HepG2 (cell line): ENCODE measurements around the gene HCK. TPM values are rescaled to one million over a fixed set of nuclear protein-coding genes. Genes with fewer than 3 reads are reported as not detected.

Source experiments
- ATF7 ChIP-seq, 2 experiments: fragments of 450-650 bp in 1 of 2; sonication (generic) in 1 of 2; formaldehyde crosslinking in 1 of 2; IDR thresholded peaks; 2 replicates each; pipeline versions ENCODE4 v1.4.0 to v1.6.1; 2016 to 2020; ENCODE audit warnings: antibody characterized with exemption in 1 of 2, mild to moderate bottlenecking in 1 of 2, missing genetic modification reagents in 1 of 2
- CBX1 ChIP-seq: IDR thresholded peaks from one replicate; pipeline ENCODE4 v1.6.1; 2016; ENCODE audit warnings: antibody characterized with exemption, low read depth
- FOSL1 ChIP-seq: sonication (generic); formaldehyde crosslinking; IDR thresholded peaks from 2 replicates; pipeline ENCODE4 v1.9.0; 2021; ENCODE audit warnings: missing genetic modification reagents, borderline replicate concordance
- POLR2AphosphoS2 ChIP-seq: IDR thresholded peaks from 2 replicates; pipeline ENCODE4 v1.6.1; 2011; ENCODE audit warnings: low read depth, low read length, improper control_type of control experiment
- SALL1 ChIP-seq: sonication (generic); formaldehyde crosslinking; IDR thresholded peaks from 2 replicates; pipeline ENCODE4 v1.8.0; 2022; ENCODE audit warnings: mild to moderate bottlenecking, missing genetic modification reagents
- SMAD9 ChIP-seq: sonication (generic); formaldehyde crosslinking; IDR thresholded peaks from 2 replicates; pipeline ENCODE4 v1.5.1; 2020; ENCODE audit warnings: mild to moderate bottlenecking, missing genetic modification reagents
- SNAI1 ChIP-seq: sonication (generic); formaldehyde crosslinking; IDR thresholded peaks from 2 replicates; pipeline ENCODE4 v1.5.0; 2020; ENCODE audit warnings: mild to moderate bottlenecking, missing genetic modification reagents, borderline replicate concordance
- YEATS4 ChIP-seq: sonication (generic); formaldehyde crosslinking; IDR thresholded peaks from 2 replicates; pipeline ENCODE4 v1.4.0; 2020; ENCODE audit warnings: missing genetic modification reagents, borderline replicate concordance
- ZNF263 ChIP-seq: sonication (generic); formaldehyde crosslinking; IDR thresholded peaks from 2 replicates; pipeline ENCODE4 v1.4.0; 2020; ENCODE audit warnings: missing genetic modification reagents
- ZNF343 ChIP-seq: sonication (generic); formaldehyde crosslinking; IDR thresholded peaks from 2 replicates; pipeline ENCODE4 v1.4.0; 2020; ENCODE audit warnings: mild to moderate bottlenecking, missing genetic modification reagents
- ZNF746 ChIP-seq: sonication (generic); formaldehyde crosslinking; IDR thresholded peaks from 2 replicates; pipeline ENCODE4 v1.8.0; 2022; ENCODE audit warnings: mild to moderate bottlenecking, missing genetic modification reagents
- polyA plus RNA-seq, 8 experiments: library from polyadenylated mRNA; depleted of rRNA in 3 of 8; stranded (reverse) in 7 of 8; unstranded in 1 of 8; fragments of >200 nt; fragmentation: Illumina TruSeq in 4 of 8; extraction: Trizol in 4 of 8; gene quantifications; 2 replicates each; pipeline versions ENCODE4 v1.2.1 to v1.2.3, GENCODE V29; 2011 to 2016; ENCODE audit warnings: low read depth in 4 of 8, missing spikeins in 1 of 8, mixed read lengths in 1 of 8; ENCODE audit not compliant: insufficient read depth in 1 of 8
- total RNA-seq, 5 experiments: library from RNA; depleted of rRNA; stranded (reverse); fragments of >200 nt; fragmentation: Illumina TruSeq; extraction: Trizol; gene quantifications; 2 replicates each; pipeline ENCODE4 v1.2.3, GENCODE V29; 2016; ENCODE audit warnings: low read depth in 1 of 5
- TF ChIP-seq, protein P1 (sequence below): sonication (generic); formaldehyde crosslinking; IDR thresholded peaks from 2 replicates; pipeline ENCODE4 v1.5.1; 2020; ENCODE audit warnings: missing genetic modification reagents, mild to moderate bottlenecking, borderline replicate concordance
- TF ChIP-seq, protein P2 (sequence below): sonication (generic); formaldehyde crosslinking; IDR thresholded peaks from 2 replicates; pipeline ENCODE4 v1.5.0; 2020; ENCODE audit warnings: mild to moderate bottlenecking, missing genetic modification reagents, borderline replicate concordance
- TF ChIP-seq, protein P3 (sequence below): sonication (generic); formaldehyde crosslinking; IDR thresholded peaks from 2 replicates; pipeline ENCODE4 v1.5.0; 2020; ENCODE audit warnings: missing genetic modification reagents
- TF ChIP-seq, protein P4 (sequence below): sonication (generic); formaldehyde crosslinking; IDR thresholded peaks from 2 replicates; pipeline ENCODE4 v1.9.0; 2021; ENCODE audit warnings: missing genetic modification reagents, mild to moderate bottlenecking, borderline replicate concordance

HCK gene
- total and polyA plus RNA-seq, 2 of the 13 experiments (the other 11 are each of a cell fraction or from before 2014, with no cell fraction given): 0.04 TPM; not detected in 1

DNA sequence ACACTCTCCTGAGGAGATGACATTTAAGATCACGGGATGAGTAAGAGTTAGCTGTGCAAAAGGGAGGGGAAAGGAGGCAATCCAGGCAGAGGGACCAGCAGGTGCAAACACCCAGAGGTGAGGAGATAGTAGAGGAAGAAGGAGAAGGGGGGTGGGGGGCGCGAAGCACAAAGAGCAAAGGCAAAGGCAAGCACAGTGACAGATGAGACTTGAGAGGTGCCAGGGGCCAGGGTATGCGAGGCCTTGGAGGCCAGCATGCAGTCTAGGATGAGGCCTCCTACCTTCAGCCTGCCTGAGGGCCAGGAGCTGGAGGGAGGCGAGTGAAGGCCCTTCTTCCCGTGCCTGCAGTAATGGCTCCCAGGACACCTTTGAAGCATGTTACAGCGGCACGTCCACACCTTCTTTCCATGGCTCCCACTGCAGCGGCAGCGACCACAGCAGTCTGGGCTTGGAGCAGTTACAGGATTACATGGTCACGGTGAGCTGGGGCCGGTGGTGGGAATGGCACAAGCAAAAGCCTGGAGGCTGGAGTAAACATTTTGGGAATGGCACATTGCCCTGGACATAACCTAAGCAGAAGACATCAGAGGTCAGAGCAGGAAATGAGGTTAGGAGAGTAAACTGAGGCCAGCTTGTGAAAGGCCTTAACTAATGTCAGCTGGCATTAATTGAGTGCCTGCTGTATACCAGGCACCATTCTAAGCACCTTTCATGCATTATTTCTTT, 23.2 kb upstream of the HCK start (continued):
- TF ChIP-seq SMAD9 (no peak), SNAI1 (CRISPR knock-in tag) (no peak), SALL1 (CRISPR knock-in tag) (peak; percentile 75), ZNF343 (CRISPR knock-in tag) (0 out of 2 replicates have a peak, but pooled peaks have one; percentile 49), YEATS4 (CRISPR knock-in tag) (peak; percentile 77; the same call in 1 of the 2 replicates), CBX1 (no peak), POLR2AphosphoS2 (no peak), ZNF746 (CRISPR knock-in tag) (no peak), FOSL1 (CRISPR knock-in tag) (no peak), ATF7 (IDR thresholded peaks at IDR 0.05) (no peak), ATF7 (CRISPR knock-in tag; IDR thresholded peaks at IDR 0.05) (peak; percentile 51; the same call in 1 of the 2 replicates), ZNF263 (CRISPR knock-in tag) (peak; percentile 17; the same call in 1 of the 2 replicates)
- TF ChIP-seq, protein P1, sequence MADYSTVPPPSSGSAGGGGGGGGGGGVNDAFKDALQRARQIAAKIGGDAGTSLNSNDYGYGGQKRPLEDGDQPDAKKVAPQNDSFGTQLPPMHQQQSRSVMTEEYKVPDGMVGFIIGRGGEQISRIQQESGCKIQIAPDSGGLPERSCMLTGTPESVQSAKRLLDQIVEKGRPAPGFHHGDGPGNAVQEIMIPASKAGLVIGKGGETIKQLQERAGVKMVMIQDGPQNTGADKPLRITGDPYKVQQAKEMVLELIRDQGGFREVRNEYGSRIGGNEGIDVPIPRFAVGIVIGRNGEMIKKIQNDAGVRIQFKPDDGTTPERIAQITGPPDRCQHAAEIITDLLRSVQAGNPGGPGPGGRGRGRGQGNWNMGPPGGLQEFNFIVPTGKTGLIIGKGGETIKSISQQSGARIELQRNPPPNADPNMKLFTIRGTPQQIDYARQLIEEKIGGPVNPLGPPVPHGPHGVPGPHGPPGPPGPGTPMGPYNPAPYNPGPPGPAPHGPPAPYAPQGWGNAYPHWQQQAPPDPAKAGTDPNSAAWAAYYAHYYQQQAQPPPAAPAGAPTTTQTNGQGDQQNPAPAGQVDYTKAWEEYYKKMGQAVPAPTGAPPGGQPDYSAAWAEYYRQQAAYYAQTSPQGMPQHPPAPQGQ (CRISPR knock-in tag): no peak
- TF ChIP-seq, protein P2, sequence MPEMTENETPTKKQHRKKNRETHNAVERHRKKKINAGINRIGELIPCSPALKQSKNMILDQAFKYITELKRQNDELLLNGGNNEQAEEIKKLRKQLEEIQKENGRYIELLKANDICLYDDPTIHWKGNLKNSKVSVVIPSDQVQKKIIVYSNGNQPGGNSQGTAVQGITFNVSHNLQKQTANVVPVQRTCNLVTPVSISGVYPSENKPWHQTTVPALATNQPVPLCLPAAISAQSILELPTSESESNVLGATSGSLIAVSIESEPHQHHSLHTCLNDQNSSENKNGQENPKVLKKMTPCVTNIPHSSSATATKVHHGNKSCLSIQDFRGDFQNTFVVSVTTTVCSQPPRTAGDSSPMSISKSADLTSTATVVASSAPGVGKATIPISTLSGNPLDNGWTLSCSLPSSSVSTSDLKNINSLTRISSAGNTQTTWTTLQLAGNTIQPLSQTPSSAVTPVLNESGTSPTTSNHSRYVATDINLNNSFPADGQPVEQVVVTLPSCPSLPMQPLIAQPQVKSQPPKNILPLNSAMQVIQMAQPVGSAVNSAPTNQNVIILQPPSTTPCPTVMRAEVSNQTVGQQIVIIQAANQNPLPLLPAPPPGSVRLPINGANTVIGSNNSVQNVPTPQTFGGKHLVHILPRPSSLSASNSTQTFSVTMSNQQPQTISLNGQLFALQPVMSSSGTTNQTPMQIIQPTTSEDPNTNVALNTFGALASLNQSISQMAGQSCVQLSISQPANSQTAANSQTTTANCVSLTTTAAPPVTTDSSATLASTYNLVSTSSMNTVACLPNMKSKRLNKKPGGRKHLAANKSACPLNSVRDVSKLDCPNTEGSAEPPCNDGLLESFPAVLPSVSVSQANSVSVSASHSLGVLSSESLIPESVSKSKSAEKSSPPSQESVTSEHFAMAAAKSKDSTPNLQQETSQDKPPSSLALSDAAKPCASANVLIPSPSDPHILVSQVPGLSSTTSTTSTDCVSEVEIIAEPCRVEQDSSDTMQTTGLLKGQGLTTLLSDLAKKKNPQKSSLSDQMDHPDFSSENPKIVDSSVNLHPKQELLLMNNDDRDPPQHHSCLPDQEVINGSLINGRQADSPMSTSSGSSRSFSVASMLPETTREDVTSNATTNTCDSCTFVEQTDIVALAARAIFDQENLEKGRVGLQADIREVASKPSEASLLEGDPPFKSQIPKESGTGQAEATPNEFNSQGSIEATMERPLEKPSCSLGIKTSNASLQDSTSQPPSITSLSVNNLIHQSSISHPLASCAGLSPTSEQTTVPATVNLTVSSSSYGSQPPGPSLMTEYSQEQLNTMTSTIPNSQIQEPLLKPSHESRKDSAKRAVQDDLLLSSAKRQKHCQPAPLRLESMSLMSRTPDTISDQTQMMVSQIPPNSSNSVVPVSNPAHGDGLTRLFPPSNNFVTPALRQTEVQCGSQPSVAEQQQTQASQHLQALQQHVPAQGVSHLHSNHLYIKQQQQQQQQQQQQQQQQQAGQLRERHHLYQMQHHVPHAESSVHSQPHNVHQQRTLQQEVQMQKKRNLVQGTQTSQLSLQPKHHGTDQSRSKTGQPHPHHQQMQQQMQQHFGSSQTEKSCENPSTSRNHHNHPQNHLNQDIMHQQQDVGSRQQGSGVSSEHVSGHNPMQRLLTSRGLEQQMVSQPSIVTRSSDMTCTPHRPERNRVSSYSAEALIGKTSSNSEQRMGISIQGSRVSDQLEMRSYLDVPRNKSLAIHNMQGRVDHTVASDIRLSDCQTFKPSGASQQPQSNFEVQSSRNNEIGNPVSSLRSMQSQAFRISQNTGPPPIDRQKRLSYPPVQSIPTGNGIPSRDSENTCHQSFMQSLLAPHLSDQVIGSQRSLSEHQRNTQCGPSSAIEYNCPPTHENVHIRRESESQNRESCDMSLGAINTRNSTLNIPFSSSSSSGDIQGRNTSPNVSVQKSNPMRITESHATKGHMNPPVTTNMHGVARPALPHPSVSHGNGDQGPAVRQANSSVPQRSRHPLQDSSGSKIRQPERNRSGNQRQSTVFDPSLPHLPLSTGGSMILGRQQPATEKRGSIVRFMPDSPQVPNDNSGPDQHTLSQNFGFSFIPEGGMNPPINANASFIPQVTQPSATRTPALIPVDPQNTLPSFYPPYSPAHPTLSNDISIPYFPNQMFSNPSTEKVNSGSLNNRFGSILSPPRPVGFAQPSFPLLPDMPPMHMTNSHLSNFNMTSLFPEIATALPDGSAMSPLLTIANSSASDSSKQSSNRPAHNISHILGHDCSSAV (CRISPR knock-in tag): peak; percentile 47; the same call in 1 of the 2 replicates
- TF ChIP-seq, protein P3, sequence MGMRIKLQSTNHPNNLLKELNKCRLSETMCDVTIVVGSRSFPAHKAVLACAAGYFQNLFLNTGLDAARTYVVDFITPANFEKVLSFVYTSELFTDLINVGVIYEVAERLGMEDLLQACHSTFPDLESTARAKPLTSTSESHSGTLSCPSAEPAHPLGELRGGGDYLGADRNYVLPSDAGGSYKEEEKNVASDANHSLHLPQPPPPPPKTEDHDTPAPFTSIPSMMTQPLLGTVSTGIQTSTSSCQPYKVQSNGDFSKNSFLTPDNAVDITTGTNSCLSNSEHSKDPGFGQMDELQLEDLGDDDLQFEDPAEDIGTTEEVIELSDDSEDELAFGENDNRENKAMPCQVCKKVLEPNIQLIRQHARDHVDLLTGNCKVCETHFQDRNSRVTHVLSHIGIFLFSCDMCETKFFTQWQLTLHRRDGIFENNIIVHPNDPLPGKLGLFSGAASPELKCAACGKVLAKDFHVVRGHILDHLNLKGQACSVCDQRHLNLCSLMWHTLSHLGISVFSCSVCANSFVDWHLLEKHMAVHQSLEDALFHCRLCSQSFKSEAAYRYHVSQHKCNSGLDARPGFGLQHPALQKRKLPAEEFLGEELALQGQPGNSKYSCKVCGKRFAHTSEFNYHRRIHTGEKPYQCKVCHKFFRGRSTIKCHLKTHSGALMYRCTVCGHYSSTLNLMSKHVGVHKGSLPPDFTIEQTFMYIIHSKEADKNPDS (CRISPR knock-in tag): no peak
- TF ChIP-seq, protein P4, sequence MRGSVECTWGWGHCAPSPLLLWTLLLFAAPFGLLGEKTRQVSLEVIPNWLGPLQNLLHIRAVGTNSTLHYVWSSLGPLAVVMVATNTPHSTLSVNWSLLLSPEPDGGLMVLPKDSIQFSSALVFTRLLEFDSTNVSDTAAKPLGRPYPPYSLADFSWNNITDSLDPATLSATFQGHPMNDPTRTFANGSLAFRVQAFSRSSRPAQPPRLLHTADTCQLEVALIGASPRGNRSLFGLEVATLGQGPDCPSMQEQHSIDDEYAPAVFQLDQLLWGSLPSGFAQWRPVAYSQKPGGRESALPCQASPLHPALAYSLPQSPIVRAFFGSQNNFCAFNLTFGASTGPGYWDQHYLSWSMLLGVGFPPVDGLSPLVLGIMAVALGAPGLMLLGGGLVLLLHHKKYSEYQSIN (CRISPR knock-in tag): no peak
